GM21526 (cell line): ENCODE data around the gene HTR1D.

Experiments used
- ATAC-seq: cut with Tn5 transposase; IDR thresholded peaks from one replicate; pipeline ENCODE4 v1.9.1; 2021; ENCODE audit warnings: moderate library complexity; ENCODE audit not compliant: unreplicated experiment, low FRiP score

Gene HTR1D

GRCh38 chr1:23159963-23160877, 57.1 kb downstream of the HTR1D start:
- no peak for ATAC-seq

- ATAC-seq, result no peak
These were observed 60.4 kb downstream of the HTR1D start for GRCh38 chr1:23156940-23157339.

GRCh38 chr1:23152966-23153684, 64.2 kb downstream of the HTR1D start:
- ATAC-seq, result no peak

- no peak for ATAC-seq
These were observed 66.6 kb downstream of the HTR1D start for GRCh38 chr1:23150742-23151141.

- no peak for ATAC-seq
These were observed 67.2 kb downstream of the HTR1D start for GRCh38 chr1:23150125-23150524.

GRCh38 chr1:23149114-23149513, 68.2 kb downstream of the HTR1D start:
- no peak for ATAC-seq

GRCh38 chr1:23148084-23148483, 69.2 kb downstream of the HTR1D start:
- ATAC-seq, result no peak
